ENCODE measurements around the gene CYYR1. TPM values are rescaled to one million over a fixed set of nuclear protein-coding genes. Genes with fewer than 3 reads are reported as not detected.
A peak's percentile ranks its signal among the peaks of the same experiment; 100 is the strongest.

The CYYR1 gene
- polyA plus RNA-seq, 3 donors = 0.16 to 0.30 TPM; not detected in 1

DNA sequence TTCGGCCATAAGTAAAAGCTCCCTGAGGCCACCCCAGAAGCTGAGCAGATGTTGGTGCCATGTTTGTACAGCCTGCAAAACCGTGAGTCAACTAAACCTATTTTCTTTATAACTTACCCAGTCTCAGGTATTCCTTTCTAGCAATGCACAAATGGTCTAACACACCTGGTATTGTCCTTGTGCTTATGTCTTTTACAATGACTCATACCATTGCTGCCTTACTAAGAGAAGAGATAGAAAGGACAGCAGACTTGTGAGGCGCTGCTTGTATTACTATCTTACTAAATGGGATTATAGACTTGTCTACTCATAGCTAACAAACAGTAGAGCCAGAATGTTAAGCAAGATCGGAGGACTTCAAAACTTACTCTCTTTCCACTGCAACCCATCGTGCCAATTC is 18.5 kb upstream of the CYYR1 start:
- DNase-seq = no peak
- Histone ChIP-seq H4K20me1 (ENCODE audit: insufficient read depth, low read length) (no peaks in the 10 kb centered on the region), H3K27me3 (ENCODE audit: control insufficient read depth in 2 of 2, insufficient read depth in 2 of 2, low read length in 2 of 2) (no peaks in the 10 kb centered on the region), H3K79me2 (ENCODE audit: insufficient read depth, low read length) (no peaks in the 10 kb centered on the region), H3K36me3 (replicated peaks in 1 of 2; ENCODE audit: control insufficient read depth in 1 of 2, insufficient read depth in 2 of 2, low read length in 2 of 2) (no peaks in the 10 kb centered on the region), H3K9ac (ENCODE audit: insufficient read depth, low read length, poor library complexity, severe bottlenecking) (no peak overlapping the region), H3K9me3 (replicated peaks in 1 of 2; ENCODE audit: control insufficient read depth in 1 of 2, insufficient read depth in 1 of 2, low read length in 2 of 2) (no peaks in the 10 kb centered on the region), H2AFZ (ENCODE audit: insufficient read depth, low read depth, low read length, poor library complexity, severe bottlenecking) (no peak overlapping the region), H3K4me1 (ENCODE audit: control insufficient read depth in 1 of 2, insufficient read depth in 2 of 2, low read length in 2 of 2) (no peaks in the 10 kb centered on the region), H3K27ac (ENCODE audit: low read depth in 1 of 2, low read length in 2 of 2) (no peak overlapping the region), H3K4me2 (replicated peaks; ENCODE audit: extremely low read depth, low read length, poor library complexity, severe bottlenecking) (no peak overlapping the region), H3K4me3 (replicated peaks in 1 of 3; ENCODE audit: low read depth in 2 of 3, low read length in 3 of 3) (no peak overlapping the region)
- Mint-ChIP-seq H3K27ac (no peak overlapping the region), H3K4me3 (no peak overlapping the region), H3K9me3 (peaks cover 0 to 9% (median 3%) of the 10 kb centered on the region in 7 donors), H3K27me3 (ENCODE audit: low read depth in 3 of 3) (peaks cover 0 to 2% (median 0%) of the 10 kb centered on the region in 3 donors), H3K36me3 (no peaks in the 10 kb centered on the region), H3K4me1 (peaks cover 9% of the 10 kb centered on the region)
- TF ChIP-seq, protein P1, sequence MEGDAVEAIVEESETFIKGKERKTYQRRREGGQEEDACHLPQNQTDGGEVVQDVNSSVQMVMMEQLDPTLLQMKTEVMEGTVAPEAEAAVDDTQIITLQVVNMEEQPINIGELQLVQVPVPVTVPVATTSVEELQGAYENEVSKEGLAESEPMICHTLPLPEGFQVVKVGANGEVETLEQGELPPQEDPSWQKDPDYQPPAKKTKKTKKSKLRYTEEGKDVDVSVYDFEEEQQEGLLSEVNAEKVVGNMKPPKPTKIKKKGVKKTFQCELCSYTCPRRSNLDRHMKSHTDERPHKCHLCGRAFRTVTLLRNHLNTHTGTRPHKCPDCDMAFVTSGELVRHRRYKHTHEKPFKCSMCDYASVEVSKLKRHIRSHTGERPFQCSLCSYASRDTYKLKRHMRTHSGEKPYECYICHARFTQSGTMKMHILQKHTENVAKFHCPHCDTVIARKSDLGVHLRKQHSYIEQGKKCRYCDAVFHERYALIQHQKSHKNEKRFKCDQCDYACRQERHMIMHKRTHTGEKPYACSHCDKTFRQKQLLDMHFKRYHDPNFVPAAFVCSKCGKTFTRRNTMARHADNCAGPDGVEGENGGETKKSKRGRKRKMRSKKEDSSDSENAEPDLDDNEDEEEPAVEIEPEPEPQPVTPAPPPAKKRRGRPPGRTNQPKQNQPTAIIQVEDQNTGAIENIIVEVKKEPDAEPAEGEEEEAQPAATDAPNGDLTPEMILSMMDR (IDR thresholded peaks at IDR 0.05) = no peak
- WGBS (ENCODE audit: insufficient coverage) = 83% methylated on average over 1 of the region's 5 CpGs
- intact Hi-C loops (cut with micrococcal nuclease) = no loop called here

DNA sequence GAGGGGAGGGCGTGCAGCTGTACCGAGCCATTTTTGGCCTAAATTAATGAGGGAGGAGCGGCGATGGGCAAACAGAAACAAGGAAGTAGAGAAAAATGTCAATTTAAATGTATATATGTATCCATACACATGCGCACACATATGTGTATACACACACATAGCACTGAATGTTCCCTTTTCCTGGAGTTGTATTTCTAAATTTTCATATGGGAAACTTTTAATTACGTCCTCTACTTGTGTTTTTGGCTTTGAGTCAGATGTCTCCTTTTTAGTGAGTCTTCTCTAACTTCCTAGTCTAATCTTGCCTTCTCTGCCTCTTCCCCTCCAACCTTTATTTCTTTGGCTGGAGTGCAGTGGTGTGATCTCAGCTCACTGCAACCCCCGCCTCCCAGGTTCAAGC is 15.4 kb upstream of the CYYR1 start:
- Mint-ChIP-seq H3K27me3 (ENCODE audit: low read depth in 3 of 3) (peaks cover 0 to 2% (median 0%) of the 10 kb centered on the region in 3 donors), H3K36me3 (no peaks in the 10 kb centered on the region), H3K4me1 (peaks cover 9% of the 10 kb centered on the region), H3K27ac (peak overlapping the region in 1 of 7 donors; percentile 2), H3K9me3 (peaks cover 2 to 9% (median 4%) of the 10 kb centered on the region in 7 donors), H3K4me3 (peak overlapping the region in 1 of 2 donors; percentile 57)
- no peak overlapping the region for H3K27ac ChIP-seq (ENCODE audit: low read depth in 1 of 2, low read length in 2 of 2)
- no peaks in the 10 kb centered on the region for H4K20me1 ChIP-seq (ENCODE audit: insufficient read depth, low read length)
- H3K79me2 ChIP-seq (ENCODE audit: insufficient read depth, low read length) = no peaks in the 10 kb centered on the region
- H2AFZ ChIP-seq (ENCODE audit: insufficient read depth, low read depth, low read length, poor library complexity, severe bottlenecking) = no peak overlapping the region
- H3K4me2 ChIP-seq (replicated peaks; ENCODE audit: extremely low read depth, low read length, poor library complexity, severe bottlenecking) = no peak overlapping the region
- no peaks in the 10 kb centered on the region for H3K36me3 ChIP-seq (replicated peaks in 1 of 2; ENCODE audit: control insufficient read depth in 1 of 2, insufficient read depth in 2 of 2, low read length in 2 of 2)
- 100% methylated on average over 1 of the region's 7 CpGs for WGBS (ENCODE audit: insufficient coverage)
- no peak for DNase-seq
- H3K9me3 ChIP-seq (replicated peaks in 1 of 2; ENCODE audit: control insufficient read depth in 1 of 2, insufficient read depth in 1 of 2, low read length in 2 of 2) = no peaks in the 10 kb centered on the region
- TF ChIP-seq, protein P1 (IDR thresholded peaks at IDR 0.05) = no peak
- no peak overlapping the region for H3K9ac ChIP-seq (ENCODE audit: insufficient read depth, low read length, poor library complexity, severe bottlenecking)
- H3K4me3 ChIP-seq (replicated peaks in 1 of 3; ENCODE audit: low read depth in 2 of 3, low read length in 3 of 3) = no peak overlapping the region
- H3K4me1 ChIP-seq (ENCODE audit: control insufficient read depth in 1 of 2, insufficient read depth in 2 of 2, low read length in 2 of 2) = no peaks in the 10 kb centered on the region
- intact Hi-C loops (cut with micrococcal nuclease) = no loop called here
- no peaks in the 10 kb centered on the region for H3K27me3 ChIP-seq (ENCODE audit: control insufficient read depth in 2 of 2, insufficient read depth in 2 of 2, low read length in 2 of 2)
